PC-9 (cell line): ENCODE results near the gene ANO2. TPM values are rescaled to one million over a fixed set of nuclear protein-coding genes. Genes with fewer than 3 reads are reported as not detected.

Source experiments
- BruUV-seq: library from RNA; stranded (reverse); fragments of 400-500 nt; replicated peaks from 2 replicates; lab custom pipeline; 2021; lab: Mats Ljungman, UMichigan
- CTCF ChIA-PET: fragments of 300-600 bp; sonication (Branson Sonifier 250); formaldehyde crosslinking; loops from one replicate; lab custom pipeline; 2022; ENCODE audit warnings: antibody characterized with exemption; lab: Charles Lee
- POLR2A ChIA-PET: fragments of 300-600 bp; sonication (Branson Sonifier 250); formaldehyde crosslinking; loops from one replicate; lab custom pipeline; 2022; ENCODE audit warnings: antibody characterized with exemption; ENCODE audit not compliant: unreplicated experiment; lab: Charles Lee
- DNase-seq, 2 experiments: peaks; one replicate each; pipeline versions ENCODE4 v3.0.0 to v3.0.0-alpha.2; 2015 to 2022; ENCODE audit warnings: mixed read lengths in 1 of 2
- H2AFZ ChIP-seq: fragments of 200-600 bp; sonication (generic); 2 replicates; pipeline ENCODE4 v1.8.1; 2017; ENCODE audit warnings: antibody characterized with exemption
- H3F3A ChIP-seq: fragments of 200-600 bp; sonication (generic); 2 replicates; pipeline ENCODE4 v1.8.1; 2017; ENCODE audit warnings: antibody characterized with exemption, mild to moderate bottlenecking, low read depth; ENCODE audit not compliant: insufficient read depth
- H3K27ac ChIP-seq: fragments of 200-600 bp; sonication (generic); 2 replicates; pipeline ENCODE4 v1.6.1; 2016; ENCODE audit warnings: mixed run types
- H3K27me3 ChIP-seq: fragments of 200-600 bp; sonication (generic); 2 replicates; pipeline ENCODE4 v1.6.1; 2016; ENCODE audit warnings: low read depth, mixed run types; ENCODE audit not compliant: insufficient read depth
- H3K36me3 ChIP-seq: fragments of 200-600 bp; sonication (generic); 2 replicates; pipeline ENCODE4 v1.6.1; 2016; ENCODE audit warnings: low read depth, mixed run types
- H3K4me1 ChIP-seq: fragments of 200-600 bp; sonication (generic); replicated peaks from 2 replicates; pipeline ENCODE4 v1.6.1; 2016; ENCODE audit warnings: mixed run types; ENCODE audit not compliant: insufficient read depth
- H3K4me2 ChIP-seq: fragments of 200-600 bp; sonication (generic); 2 replicates; pipeline ENCODE4 v1.6.1; 2017; ENCODE audit warnings: mixed run types
- H3K4me3 ChIP-seq: fragments of 200-600 bp; sonication (generic); 2 replicates; pipeline ENCODE4 v1.6.1; 2016; ENCODE audit warnings: mixed run types
- H3K79me2 ChIP-seq: fragments of 200-600 bp; sonication (generic); 2 replicates; pipeline ENCODE4 v1.6.1; 2017; ENCODE audit warnings: low read depth, mixed run types
- H3K9me2 ChIP-seq: fragments of 200-600 bp; sonication (generic); 2 replicates; pipeline ENCODE4 v1.8.1; 2017; ENCODE audit warnings: mild to moderate bottlenecking; ENCODE audit not compliant: insufficient read depth
- H3K9me3 ChIP-seq: fragments of 200-600 bp; sonication (generic); 2 replicates; pipeline ENCODE4 v1.8.1; 2016; ENCODE audit warnings: low read depth; ENCODE audit not compliant: insufficient read depth
- H4K20me1 ChIP-seq: fragments of 200-600 bp; sonication (generic); 2 replicates; pipeline ENCODE4 v1.8.1; 2017; ENCODE audit not compliant: insufficient read depth
- CTCF ChIP-seq: fragments of 200-600 bp; sonication (generic); conservative IDR thresholded peaks from 2 replicates; pipeline ENCODE4 v1.6.1; 2017; ENCODE audit warnings: mixed run types, antibody characterized with exemption, mild to moderate bottlenecking, moderate library complexity
- EZH2 ChIP-seq: fragments of 200-600 bp; sonication (generic); IDR thresholded peaks from 2 replicates; pipeline ENCODE4 v1.8.0; 2017; ENCODE audit warnings: antibody characterized with exemption, low read depth
- intact Hi-C: fragments of 100-400 bp; cut with micrococcal nuclease; formaldehyde crosslinking; loops from one replicate; pipeline ENCODE4 v1.10.0; 2022; ENCODE audit not compliant: unreplicated experiment
- total RNA-seq: library from RNA; stranded (reverse); gene quantifications from 2 replicates; pipeline ENCODE4 v1.2.3, GENCODE V29; 2021

ANO2 gene
- total RNA-seq, 1 experiment from 2014 or later: not detected

- no peak for DNase-seq
- no peaks in the 10 kb centered on the region for H3K9me3 ChIP-seq
- H3K79me2 ChIP-seq: no peaks in the 10 kb centered on the region
- no peak overlapping the region for H3K4me3 ChIP-seq
- POLR2A ChIA-PET: no interaction called here
- H3K4me1 ChIP-seq: no peaks in the 10 kb centered on the region
- no peak overlapping the region for H2AFZ ChIP-seq
- no peaks in the 10 kb centered on the region for H4K20me1 ChIP-seq
- H3F3A ChIP-seq: no peaks in the 10 kb centered on the region
- CTCF ChIA-PET: no interaction called here
- BruUV-seq: no TSS peak
- TF ChIP-seq EZH2 (no peak), CTCF (no peak)
- no peak overlapping the region for H3K4me2 ChIP-seq
- H3K27ac ChIP-seq: no peak overlapping the region
- H3K9me2 ChIP-seq: no peaks in the 10 kb centered on the region
- peaks cover 89% of the 10 kb centered on the region for H3K27me3 ChIP-seq
- intact Hi-C loops: no loop called here
- H3K36me3 ChIP-seq: no peaks in the 10 kb centered on the region
Observed at GRCh38 chr12:5713599-5714081, 231.4 kb downstream of the ANO2 start.

- no TSS peak for BruUV-seq
- Histone ChIP-seq H3K36me3 (no peaks in the 10 kb centered on the region), H2AFZ (no peak overlapping the region), H3F3A (no peaks in the 10 kb centered on the region), H3K27me3 (peaks cover 91% of the 10 kb centered on the region), H3K9me3 (no peaks in the 10 kb centered on the region), H3K79me2 (no peaks in the 10 kb centered on the region), H3K4me2 (no peak overlapping the region), H4K20me1 (no peaks in the 10 kb centered on the region), H3K9me2 (no peaks in the 10 kb centered on the region), H3K4me1 (no peaks in the 10 kb centered on the region), H3K27ac (no peak overlapping the region), H3K4me3 (no peak overlapping the region)
- POLR2A ChIA-PET: interaction anchor here (0.7 kb wide), 1 partner anchor 42 kb away, joined by 4 read pairs; no protein-coding TSS in a partner anchor
- DNase-seq: no peak
- intact Hi-C loops: no loop called here
- no peak for TF ChIP-seq EZH2
- TF ChIP-seq CTCF: no peak
- CTCF ChIA-PET: no interaction called here
Observed at GRCh38 chr12:5710260-5710878, 234.7 kb downstream of the ANO2 start.

- H3K4me3 ChIP-seq: no peak overlapping the region
- no TSS peak for BruUV-seq
- ChIA-PET CTCF (no interaction called here), POLR2A (no interaction called here)
- H3K27me3 ChIP-seq: peaks cover 89% of the 10 kb centered on the region
- H3K9me3 ChIP-seq: no peaks in the 10 kb centered on the region
- H3F3A ChIP-seq: no peaks in the 10 kb centered on the region
- H3K4me1 ChIP-seq: no peaks in the 10 kb centered on the region
- H3K4me2 ChIP-seq: no peak overlapping the region
- DNase-seq: no peak
- H2AFZ ChIP-seq: no peak overlapping the region
- H3K79me2 ChIP-seq: no peaks in the 10 kb centered on the region
- H3K36me3 ChIP-seq: no peaks in the 10 kb centered on the region
- TF ChIP-seq EZH2: no peak
- no peak for TF ChIP-seq CTCF
- H3K9me2 ChIP-seq: no peaks in the 10 kb centered on the region
- no peak overlapping the region for H3K27ac ChIP-seq
- no peaks in the 10 kb centered on the region for H4K20me1 ChIP-seq
- intact Hi-C loops: no loop called here
Observed at GRCh38 chr12:5708371-5708770, 236.7 kb downstream of the ANO2 start.
